DND-41 (cell line): ENCODE measurements around the gene ACBD4.

Source experiments
- CTCF ChIP-seq: IDR thresholded peaks from 2 replicates; pipeline ENCODE4 v1.5.1; 2012; ENCODE audit warnings: borderline replicate concordance, low read length, moderate library complexity, mild to moderate bottlenecking; ENCODE audit not compliant: poor library complexity, severe bottlenecking; ENCODE audit errors: extremely low read depth
- EZH2 ChIP-seq: IDR thresholded peaks from 3 replicates; pipeline ENCODE4 v1.6.1; 2012; ENCODE audit warnings: borderline replicate concordance, low read depth, mild to moderate bottlenecking, moderate library complexity, low read length, inconsistent platforms; ENCODE audit not compliant: severe bottlenecking

- TF ChIP-seq CTCF (no peak), EZH2 (no peak)
These were observed 42.5 kb upstream of the ACBD4 start for GRCh38 chr17:45092911-45093430.
